Fibroblast of mammary gland (primary cell): Measurements from ENCODE around the gene IFNL2.

Experiments used
- DNase-seq: peaks from one replicate; pipeline ENCODE4 v3.0.0-alpha.2; 2010; ENCODE audit warnings: low read depth
- H3K4me3 ChIP-seq: 2 replicates; pipeline ENCODE4 v1.5.1; 2011; ENCODE audit warnings: low read depth, mild to moderate bottlenecking, low read length, moderate library complexity; ENCODE audit not compliant: control insufficient read depth
- CTCF ChIP-seq: conservative IDR thresholded peaks from 2 replicates; pipeline ENCODE4 v1.5.1; 2011; ENCODE audit warnings: low read depth, low read length, inconsistent platforms; ENCODE audit not compliant: control insufficient read depth, insufficient read depth

Gene IFNL2

GRCh38 chr19:39299404-39299803, 31.2 kb downstream of the IFNL2 start:
- DNase-seq: no peak
- no peak for TF ChIP-seq CTCF
- no peak overlapping the region for H3K4me3 ChIP-seq

GRCh38 chr19:39299832-39300231, 31.6 kb downstream of the IFNL2 start:
- no peak for TF ChIP-seq CTCF
- no peak overlapping the region for H3K4me3 ChIP-seq
- no peak for DNase-seq

GRCh38 chr19:39301021-39301420, 32.8 kb downstream of the IFNL2 start:
- DNase-seq: no peak
- TF ChIP-seq CTCF: no peak

GRCh38 chr19:39301562-39301961, 33.4 kb downstream of the IFNL2 start:
- no peak for DNase-seq

More at GRCh38 chr19:39301021-39301420, 32.8 kb downstream of the IFNL2 start:
- H3K4me3 ChIP-seq: no peak overlapping the region

GRCh38 chr19:39303373-39304184, 35.4 kb downstream of the IFNL2 start:
- DNase-seq: no peak
- no peak for TF ChIP-seq CTCF
- H3K4me3 ChIP-seq: no peak overlapping the region

More at GRCh38 chr19:39301562-39301961, 33.4 kb downstream of the IFNL2 start:
- H3K4me3 ChIP-seq: no peak overlapping the region
- TF ChIP-seq CTCF: no peak

- no peak for DNase-seq
- H3K4me3 ChIP-seq: no peak overlapping the region
- no peak for TF ChIP-seq CTCF
These were observed 36.0 kb downstream of the IFNL2 start for GRCh38 chr19:39304185-39304513.
